HL-60 (cell line): ENCODE data around the gene OSBPL3.

ENCODE experiments used
- DNase-seq, 2 experiments: peaks; one replicate each; pipeline ENCODE4 v3.0.0-alpha.2; 2010 to 2020; ENCODE audit warnings: low read depth in 1 of 2, low spot score in 1 of 2
- H3K27ac ChIP-seq: fragments of 250-450 bp; sonication (Bioruptor Pico); replicated peaks from 2 replicates; pipeline ENCODE4 v1.5.1; 2020; ENCODE audit warnings: mild to moderate bottlenecking, moderate library complexity
- H3K27me3 ChIP-seq: fragments of 250-450 bp; sonication (Bioruptor Pico); 2 replicates; pipeline ENCODE4 v1.5.1; 2021; ENCODE audit warnings: mild to moderate bottlenecking, moderate library complexity; ENCODE audit not compliant: insufficient read depth, poor library complexity, severe bottlenecking
- H3K4me3 ChIP-seq: replicated peaks from 2 replicates; pipeline ENCODE4 v1.5.1; 2011; ENCODE audit warnings: mild to moderate bottlenecking, control low read depth, low read length; ENCODE audit not compliant: insufficient read depth
- GABPA ChIP-seq: IDR thresholded peaks from 2 replicates; pipeline ENCODE4 v1.6.1; 2012; ENCODE audit warnings: low read depth
- POLR2AphosphoS5 ChIP-seq: IDR thresholded peaks from 2 replicates; pipeline ENCODE4 v1.6.1; 2012; ENCODE audit warnings: low read depth
- SPI1 ChIP-seq: IDR thresholded peaks from 2 replicates; pipeline ENCODE4 v1.6.1; 2012; ENCODE audit warnings: low read depth, mild to moderate bottlenecking, borderline replicate concordance
- TF ChIP-seq, protein P1 (sequence below): IDR thresholded peaks from one replicate; pipeline ENCODE4 v1.5.1; 2011; ENCODE audit warnings: low read length, control low read depth, inconsistent platforms; ENCODE audit not compliant: insufficient read depth
- TF ChIP-seq, protein P2 (sequence below): IDR thresholded peaks from 2 replicates; pipeline ENCODE4 v1.6.1; 2012; ENCODE audit warnings: low read depth; ENCODE audit not compliant: insufficient replicate concordance

Gene OSBPL3

GRCh38 chr7:24884401-24884800, 95.6 kb downstream of the OSBPL3 start:
- no peak overlapping the region for H3K4me3 ChIP-seq
- no peak for DNase-seq
- H3K27me3 ChIP-seq = no peaks in the 10 kb centered on the region
- TF ChIP-seq, protein P1, sequence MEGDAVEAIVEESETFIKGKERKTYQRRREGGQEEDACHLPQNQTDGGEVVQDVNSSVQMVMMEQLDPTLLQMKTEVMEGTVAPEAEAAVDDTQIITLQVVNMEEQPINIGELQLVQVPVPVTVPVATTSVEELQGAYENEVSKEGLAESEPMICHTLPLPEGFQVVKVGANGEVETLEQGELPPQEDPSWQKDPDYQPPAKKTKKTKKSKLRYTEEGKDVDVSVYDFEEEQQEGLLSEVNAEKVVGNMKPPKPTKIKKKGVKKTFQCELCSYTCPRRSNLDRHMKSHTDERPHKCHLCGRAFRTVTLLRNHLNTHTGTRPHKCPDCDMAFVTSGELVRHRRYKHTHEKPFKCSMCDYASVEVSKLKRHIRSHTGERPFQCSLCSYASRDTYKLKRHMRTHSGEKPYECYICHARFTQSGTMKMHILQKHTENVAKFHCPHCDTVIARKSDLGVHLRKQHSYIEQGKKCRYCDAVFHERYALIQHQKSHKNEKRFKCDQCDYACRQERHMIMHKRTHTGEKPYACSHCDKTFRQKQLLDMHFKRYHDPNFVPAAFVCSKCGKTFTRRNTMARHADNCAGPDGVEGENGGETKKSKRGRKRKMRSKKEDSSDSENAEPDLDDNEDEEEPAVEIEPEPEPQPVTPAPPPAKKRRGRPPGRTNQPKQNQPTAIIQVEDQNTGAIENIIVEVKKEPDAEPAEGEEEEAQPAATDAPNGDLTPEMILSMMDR = no peak
- no peak for TF ChIP-seq SPI1
- TF ChIP-seq GABPA = no peak
- no peak for TF ChIP-seq POLR2AphosphoS5
- TF ChIP-seq, protein P2, sequence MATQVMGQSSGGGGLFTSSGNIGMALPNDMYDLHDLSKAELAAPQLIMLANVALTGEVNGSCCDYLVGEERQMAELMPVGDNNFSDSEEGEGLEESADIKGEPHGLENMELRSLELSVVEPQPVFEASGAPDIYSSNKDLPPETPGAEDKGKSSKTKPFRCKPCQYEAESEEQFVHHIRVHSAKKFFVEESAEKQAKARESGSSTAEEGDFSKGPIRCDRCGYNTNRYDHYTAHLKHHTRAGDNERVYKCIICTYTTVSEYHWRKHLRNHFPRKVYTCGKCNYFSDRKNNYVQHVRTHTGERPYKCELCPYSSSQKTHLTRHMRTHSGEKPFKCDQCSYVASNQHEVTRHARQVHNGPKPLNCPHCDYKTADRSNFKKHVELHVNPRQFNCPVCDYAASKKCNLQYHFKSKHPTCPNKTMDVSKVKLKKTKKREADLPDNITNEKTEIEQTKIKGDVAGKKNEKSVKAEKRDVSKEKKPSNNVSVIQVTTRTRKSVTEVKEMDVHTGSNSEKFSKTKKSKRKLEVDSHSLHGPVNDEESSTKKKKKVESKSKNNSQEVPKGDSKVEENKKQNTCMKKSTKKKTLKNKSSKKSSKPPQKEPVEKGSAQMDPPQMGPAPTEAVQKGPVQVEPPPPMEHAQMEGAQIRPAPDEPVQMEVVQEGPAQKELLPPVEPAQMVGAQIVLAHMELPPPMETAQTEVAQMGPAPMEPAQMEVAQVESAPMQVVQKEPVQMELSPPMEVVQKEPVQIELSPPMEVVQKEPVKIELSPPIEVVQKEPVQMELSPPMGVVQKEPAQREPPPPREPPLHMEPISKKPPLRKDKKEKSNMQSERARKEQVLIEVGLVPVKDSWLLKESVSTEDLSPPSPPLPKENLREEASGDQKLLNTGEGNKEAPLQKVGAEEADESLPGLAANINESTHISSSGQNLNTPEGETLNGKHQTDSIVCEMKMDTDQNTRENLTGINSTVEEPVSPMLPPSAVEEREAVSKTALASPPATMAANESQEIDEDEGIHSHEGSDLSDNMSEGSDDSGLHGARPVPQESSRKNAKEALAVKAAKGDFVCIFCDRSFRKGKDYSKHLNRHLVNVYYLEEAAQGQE = no peak
- H3K27ac ChIP-seq = no peak overlapping the region

DNA sequence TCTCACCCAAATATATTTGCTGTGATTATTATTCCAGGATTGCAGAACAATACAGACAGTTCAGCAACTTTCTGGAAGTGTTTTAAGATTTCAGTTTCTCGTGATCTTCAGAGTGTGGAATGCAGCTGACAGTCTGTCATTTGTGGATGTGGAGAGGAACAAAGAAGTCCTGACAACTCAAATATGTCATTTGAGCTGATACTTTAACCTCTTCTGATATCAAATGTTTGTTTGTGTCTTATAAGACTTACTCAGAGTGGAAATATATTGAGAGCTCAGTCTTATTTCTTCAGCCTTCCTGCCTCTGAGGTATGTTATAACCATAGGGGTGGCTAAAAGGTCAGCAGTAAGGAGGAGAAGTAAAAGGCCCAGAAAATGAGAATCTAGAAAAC, 96.4 kb downstream of the OSBPL3 start:
- TF ChIP-seq, protein P1 = no peak
- no peak for TF ChIP-seq SPI1
- TF ChIP-seq, protein P2 = no peak
- TF ChIP-seq POLR2AphosphoS5 = no peak
- no peak for TF ChIP-seq GABPA
- no peak overlapping the region for H3K4me3 ChIP-seq
- no peak overlapping the region for H3K27ac ChIP-seq
- no peak for DNase-seq
- H3K27me3 ChIP-seq = no peaks in the 10 kb centered on the region

GRCh38 chr7:24882989-24883621, 96.9 kb downstream of the OSBPL3 start:
- Histone ChIP-seq H3K27ac (no peak overlapping the region), H3K27me3 (no peaks in the 10 kb centered on the region), H3K4me3 (no peak overlapping the region)
- DNase-seq = no peak
- no peak for TF ChIP-seq GABPA
- no peak for TF ChIP-seq POLR2AphosphoS5
- no peak for TF ChIP-seq SPI1
- TF ChIP-seq, protein P2 = no peak
- TF ChIP-seq, protein P1 = no peak
